ENCODE measurements around the gene TLR5.

The TLR5 gene

DNA sequence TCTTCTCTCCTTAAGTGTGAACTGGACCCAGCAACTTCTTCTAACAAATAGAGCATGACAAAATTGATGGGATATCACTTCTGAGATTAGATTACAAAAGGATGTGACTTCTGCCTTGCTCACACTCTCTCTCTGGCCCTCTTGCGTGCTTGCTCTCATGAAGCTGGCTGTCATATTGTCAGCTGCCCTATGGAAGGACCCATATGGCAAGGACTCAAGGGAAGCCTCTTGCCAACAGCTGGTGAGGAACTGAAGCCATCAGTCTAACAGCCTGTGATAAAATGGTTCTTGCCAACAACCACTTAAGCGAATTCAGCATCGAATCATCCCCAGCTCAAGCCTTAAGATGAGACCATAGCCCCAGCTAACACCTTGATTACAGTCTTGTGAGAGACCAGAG, 4.8 kb upstream of the TLR5 start:
- no peak for DNase-seq

DNA sequence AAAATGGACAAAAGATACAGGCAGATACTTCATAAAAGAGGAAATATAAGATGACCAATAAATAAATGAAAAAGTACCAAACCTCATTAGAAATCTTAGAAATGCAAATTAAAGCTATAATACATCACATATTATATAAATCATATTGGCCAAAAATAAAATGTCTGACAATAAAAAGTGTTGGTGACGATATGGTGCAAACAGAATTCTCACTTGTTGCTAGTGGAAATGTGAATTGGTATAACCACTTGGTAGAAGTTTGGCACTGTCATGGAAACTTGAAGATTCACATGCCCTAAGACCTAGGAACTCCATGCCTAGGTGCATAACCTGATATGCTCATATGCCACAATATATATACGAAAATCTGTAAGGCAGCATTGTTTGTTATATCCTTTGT, 4.4 kb upstream of the TLR5 start:
- no peak for DNase-seq

DNA sequence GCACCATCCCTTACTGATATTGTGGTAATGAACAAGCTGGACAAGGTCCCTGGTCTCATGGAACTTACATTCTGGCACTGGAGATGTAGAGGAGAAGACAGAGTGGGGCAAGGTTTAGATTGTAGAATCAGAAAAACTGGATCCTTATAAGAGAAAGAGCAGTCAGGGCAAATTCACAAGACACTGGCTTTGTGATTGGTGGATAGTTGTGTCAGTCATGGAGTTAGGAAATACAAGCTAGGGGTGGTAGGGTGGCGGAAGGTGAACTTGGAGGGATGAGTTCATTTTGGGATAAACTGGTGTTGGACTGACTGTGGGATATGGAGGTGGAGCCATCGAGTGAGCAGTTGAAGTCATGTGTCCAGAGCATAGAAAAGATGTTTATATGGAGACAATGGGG, 3.7 kb upstream of the TLR5 start:
- DNase-seq = no peak

DNA sequence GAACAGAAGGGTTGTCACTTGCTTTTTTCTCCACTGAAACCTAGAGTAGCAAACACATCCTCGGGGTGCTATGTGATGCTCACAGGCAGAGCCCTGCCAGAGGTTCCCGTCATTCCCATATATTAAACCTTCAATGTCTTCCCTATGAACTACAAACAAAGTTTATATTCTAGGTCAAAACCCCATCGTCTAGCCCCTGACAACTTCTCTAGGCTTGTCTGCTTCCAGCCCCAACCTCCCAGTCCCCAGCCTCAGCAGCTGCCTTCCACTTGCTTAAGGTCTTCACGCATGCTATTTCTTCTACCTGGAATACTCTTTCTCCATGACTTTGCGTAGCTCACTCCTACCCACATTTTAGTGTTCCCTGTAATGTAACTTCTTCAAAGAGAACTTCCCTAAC, 1.9 kb upstream of the TLR5 start:
- no peak for DNase-seq

DNA sequence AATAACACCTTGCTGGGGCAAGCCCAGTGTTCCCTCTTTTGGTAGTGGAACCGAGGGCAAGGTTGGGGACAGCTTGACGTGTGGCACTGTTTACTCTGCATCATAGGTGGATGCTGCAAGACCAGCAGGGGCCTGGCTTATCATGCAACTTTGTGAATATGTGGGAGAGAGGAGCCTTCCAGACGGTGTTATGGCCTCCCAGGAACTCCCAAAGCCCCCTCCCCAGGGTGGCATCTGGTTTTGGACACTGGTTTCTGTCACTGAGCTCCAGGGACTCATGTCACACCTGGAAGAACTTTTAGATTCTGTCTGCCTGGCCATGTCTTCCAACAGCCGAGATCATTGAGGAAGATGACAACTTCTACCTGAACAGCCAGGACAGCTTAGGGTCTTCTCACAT, 1.4 kb upstream of the TLR5 start:
- DNase-seq = no peak

DNA sequence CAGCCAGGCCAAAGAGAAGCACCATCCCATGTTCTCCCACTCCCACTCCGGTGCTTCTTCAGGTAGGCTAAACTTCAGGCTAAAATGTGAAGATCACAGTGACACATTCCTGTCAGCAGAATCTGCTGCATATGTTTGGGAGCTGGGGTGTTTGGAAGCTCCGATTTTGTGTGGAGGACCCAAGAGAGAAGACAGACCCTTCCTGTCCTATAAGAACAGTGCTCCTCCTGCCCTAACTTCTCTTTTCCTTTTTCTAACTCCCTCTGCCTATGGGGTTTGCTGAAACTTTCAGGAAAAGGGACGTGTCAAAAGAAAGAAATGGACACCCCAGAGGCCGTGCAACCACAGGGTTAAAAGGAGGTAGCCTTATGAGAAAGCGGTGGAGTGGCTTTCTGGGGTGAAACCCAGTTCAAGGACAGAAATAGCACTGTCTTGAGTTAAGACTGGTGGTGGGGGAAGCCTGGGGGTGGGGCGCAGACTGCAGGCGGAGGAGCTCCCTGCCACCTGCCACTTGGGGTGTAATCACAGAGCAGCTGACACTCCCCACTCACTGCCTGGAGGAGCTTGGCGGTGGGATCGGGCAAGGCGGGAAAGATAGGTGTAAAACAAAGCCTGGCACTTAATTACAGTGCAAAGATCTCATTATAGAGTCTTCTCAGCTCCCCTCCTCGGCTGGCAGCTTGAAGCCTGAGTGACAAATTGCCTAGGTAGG, 645 bp upstream of the TLR5 start:
- DNase-seq = peak; percentile 36 to 94 (median 83)

DNA sequence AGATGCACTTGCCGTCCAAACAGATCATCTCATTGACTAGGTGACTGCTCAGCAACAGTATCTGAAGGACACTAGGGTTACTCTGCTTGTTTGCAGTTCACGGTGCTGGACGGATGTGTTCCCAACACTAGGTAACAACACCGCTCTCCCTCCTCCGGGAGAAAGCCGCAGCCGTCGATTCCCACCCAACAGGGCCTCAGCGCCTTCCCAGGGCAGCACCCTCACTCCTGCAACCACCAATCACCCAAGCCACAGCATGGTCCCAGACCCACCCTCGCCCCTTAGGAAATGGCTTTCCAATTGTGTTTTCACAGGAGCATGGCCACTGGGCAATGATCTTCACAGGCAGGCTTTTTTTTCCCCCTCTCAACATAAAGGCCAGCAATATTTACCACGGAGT, 779 bp downstream of the TLR5 start:
- no peak for DNase-seq

DNA sequence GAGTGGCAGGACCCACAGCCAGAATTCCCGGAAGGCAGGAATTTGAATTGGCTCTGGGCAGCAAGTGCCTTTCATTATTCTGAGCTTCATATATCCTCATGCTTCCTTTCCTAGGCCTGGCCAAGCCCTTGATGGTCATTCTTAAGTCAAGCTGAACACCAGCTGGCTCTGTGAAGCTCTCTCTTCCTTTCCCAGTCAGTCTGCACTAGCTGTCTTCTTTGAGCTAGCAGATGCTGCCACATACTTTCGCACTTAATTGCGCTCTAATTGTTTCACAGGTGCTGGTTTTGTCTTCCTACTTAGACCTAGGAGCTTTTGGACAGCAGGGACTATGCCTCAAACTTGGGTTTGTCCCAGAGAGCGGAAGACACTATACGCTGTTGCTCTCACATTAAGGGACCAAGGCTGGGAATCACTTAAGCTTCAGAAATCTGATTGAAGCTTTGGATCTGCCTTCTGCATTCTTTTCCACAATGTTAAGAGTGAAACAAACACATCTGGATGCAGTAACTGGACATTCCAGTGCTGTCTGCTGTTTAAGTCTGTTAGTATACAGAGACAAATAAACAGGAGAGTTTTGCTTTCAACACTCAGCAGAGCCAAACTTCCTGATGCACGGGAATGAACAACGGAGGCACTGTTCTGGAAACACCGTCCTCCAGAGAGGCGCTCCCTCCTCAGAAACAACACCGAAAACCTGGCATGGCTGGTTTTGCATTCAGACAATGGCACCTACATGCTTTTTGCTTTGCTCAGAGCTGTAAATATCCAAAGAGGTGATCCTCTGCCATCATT, 2.2 kb downstream of the TLR5 start:
- DNase-seq = peak in 1 of 3 experiments; percentile 3

DNA sequence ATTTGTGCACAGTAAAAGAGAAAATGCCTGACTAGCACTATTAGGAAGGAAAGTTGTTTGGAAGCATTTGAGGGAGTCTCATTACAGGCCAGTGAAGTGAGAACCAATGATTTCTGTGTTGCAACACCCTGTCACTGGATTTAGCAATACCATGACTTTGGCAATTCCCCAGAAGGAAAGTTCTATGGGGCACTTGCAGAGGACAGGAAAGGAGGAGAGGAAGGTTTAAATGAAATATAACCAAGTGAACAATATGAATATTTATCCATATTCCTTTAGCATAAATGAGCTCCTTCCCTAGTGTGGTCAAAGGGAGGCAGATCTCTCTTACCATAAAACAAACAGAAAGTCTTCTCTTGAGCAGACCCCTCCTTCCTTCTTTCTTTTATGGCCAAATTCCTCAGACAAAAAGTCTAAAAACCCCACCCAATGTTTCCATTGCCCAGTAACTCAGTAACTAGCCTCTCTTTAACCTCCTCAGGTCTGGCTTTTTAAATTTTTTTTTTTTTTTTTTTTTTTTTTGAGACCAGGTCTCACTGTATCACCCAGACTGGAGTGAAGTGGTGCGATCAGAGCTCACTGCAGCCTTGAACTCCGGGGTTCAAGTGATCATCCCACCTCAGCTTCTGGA, 5.5 kb downstream of the TLR5 start:
- DNase-seq = no peak

DNA sequence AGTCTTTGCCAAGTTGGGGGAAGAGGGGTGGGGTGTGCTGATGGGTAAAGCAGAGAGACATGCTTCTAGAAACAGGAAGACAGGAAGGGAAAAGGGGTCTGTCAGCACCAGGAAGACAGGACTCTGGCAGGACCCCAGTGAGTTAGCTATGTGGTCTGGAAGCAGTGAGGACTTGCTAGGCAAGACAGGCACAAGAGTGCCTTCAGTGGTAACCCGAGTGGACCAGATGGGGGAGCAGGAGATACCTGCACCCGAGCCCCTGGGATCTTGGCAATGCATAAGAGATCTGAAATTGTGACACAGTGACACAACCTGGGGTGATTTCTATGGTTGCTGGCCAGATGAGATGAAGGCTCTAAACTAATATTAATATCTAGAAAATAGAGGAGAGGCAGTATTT, 7.0 kb downstream of the TLR5 start:
- peak in 1 of 3 experiments; percentile 8 for DNase-seq

DNA sequence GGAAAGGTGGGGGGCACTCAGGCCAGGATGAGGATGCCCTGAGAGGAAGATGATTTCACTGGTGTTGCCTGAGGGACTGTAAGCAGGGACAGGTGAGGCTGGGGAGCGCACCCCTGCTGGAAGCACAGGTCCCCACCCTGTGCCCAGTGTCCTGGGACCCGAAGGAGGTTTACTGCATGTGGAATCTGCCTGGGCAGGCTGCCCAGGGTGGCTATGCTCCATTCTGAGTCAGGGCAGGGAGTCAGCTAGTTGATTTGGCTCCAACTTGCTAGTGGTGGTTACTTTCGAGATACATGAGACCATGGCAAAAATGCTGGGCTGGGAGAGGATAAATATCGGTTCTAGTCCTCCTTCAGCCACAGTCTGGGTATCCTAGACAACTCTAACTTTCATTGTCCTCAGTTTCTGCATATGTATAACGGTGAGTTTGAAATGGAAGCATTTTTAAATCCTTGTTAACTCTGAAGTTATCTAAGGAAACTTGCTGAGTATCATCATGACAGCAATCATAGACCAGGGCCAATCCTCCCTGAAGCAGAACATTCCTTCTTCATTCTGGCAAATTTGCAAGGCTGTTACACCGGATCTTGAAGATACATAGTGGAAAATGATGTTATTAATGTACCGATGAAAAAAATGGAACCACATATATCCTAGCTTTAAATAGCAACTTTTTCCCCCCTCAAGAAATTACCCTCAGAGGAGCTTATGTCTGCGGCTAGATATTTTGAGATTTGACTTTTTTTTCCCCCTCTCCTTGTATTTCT, 7.7 kb downstream of the TLR5 start:
- no peak for DNase-seq

DNA sequence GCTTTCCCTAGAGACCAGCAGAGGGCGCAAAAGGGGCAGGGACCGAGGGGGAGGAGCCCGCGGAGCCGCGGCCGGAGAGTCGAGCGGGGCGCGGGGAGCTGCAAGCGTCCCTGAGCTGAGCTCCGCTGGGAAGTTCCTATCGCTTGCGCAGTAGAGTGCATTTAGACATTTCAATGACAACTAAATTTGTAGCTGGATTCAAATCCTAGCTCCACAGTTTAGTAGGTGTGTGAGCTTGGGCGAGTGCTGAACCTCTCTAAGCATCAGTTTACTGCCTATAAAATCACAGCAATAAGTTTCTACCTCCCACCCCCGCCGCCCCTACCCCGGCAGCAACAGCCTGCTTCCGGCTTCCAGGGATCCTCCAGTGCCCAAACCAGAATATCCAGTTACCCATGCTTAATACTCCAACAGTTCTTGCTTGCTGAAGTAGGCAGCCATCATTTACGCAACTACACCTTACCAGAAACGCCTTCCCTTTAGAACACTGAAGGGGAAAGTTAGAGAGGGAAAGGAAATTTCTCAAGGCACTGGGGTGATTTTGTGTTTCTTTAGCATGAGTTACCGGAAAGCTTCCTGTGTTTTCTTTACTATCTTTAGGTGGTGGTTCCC, 9.1 kb downstream of the TLR5 start:
- peak; percentile 70 to 92 (median 80) for DNase-seq

DNA sequence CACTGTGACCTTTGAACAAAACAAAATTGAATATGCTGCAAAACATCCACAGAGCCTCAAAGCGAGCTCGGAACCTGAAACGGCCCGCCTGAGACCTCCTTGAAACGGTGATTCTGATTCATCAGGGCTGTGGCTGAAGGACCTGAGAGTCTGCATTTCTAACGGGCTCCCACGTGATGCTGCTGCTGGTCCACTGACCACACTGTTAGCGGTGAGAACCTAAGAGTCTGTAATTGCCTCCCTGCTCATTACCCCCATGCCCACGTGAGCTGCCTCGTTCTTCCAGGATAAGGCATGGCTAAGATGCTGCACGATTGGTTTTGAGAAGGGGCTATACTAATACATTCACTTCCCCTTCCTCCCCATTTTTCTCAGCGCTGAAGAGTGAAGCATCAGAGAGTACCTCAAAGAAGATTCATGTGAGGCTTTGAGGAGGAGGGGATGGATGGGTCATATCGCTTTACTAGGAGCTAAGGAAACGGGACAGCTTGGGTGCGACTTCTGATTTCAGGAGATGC, 9.7 kb downstream of the TLR5 start:
- DNase-seq = no peak

DNA sequence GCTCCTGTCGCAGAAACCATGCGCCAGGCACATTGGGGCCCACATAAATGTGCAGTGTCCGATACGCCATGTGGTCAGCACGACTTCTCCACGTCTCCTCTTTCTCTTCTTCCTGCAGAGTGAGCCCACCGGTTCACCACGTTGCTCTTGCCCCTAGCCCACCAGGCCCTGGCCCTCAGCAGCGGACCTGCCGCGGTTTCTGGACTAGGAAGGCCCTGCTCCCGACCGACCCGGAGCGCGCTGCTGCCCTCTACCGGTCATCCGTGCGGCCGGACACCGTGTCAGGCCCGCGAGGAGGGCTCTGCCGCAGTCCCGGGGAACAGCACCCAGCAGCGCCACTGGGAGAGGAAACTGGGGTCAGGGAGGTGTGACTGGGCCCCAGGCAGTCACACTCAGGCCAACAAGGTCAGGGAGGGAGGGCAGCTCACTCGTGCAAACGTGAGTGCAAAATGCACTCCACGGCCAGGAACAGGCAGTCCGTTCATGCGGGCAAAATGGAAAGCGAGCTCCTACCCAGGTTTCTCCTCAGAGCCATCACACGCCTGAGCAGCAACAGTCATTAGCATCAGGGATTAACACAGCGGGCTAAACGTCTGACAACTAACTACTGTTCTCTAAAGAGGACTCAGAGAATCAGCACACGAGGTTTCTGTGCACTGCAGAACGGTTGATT, 13.7 kb downstream of the TLR5 start:
- DNase-seq = no peak

DNA sequence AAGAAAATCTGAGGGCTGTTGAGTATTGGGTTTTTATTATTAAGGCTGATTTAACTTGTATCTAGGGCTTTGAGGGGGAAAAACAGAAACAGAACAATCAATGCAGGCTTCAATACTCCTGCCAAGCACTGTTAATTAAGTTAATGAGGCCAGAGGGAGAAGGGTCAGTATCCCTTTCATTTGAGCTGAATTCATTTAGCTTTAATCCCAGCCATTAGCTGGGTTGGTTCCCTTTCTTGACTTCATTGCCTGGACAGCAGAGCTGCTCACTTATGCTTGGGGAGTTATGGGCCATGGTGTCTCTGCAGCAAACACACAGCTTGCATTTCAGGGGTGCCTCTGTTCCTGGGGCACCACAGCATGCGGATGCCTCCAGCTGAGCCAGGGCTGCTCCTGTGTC, 16.3 kb downstream of the TLR5 start:
- DNase-seq = no peak

DNA sequence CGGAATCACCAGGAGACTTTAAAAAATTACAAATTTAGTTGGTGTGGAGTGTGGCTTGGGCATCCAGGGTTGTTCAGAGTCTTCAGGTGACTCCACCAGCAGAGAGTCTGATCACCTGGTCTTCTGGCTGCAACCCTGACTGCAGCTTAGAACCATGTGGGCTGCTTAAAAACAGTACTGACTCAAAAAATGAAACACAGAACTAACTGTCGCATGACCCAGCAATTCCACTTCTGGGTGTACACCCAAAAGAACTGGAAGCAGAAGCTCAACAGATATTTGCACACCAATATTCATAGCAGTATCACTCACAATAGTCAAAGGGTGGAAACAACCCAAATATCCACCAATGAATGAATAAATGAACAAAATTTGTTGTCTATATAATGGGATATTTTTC, 17.3 kb downstream of the TLR5 start:
- DNase-seq = no peak

DNA sequence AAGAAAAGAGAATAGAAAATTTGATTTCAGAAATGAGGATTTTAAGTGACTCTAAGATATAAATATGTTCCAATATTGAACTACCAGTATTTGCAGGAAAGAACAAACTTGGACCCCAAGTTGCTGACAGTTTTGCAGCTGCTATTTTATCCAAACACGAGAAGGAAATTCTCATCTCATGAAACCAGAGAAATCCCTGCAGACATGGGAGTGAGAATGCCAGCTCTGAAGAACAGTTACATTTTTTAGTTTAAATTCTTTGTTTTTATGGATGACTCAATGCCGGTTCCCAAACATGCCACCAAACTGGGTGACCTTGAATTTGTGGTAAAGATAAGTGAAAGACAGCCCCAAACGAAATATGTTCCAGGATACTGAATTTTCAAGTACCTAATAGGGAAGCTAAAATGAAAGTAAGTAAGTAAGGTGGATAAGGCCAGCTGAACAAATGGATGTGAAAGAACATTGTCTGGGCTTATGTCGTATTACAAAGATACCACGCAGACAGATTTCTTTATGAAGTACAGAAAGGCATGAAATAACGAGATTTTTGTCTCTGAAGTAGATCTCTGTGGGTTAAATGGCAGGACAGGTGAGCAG, 19.9 kb downstream of the TLR5 start:
- DNase-seq = no peak

DNA sequence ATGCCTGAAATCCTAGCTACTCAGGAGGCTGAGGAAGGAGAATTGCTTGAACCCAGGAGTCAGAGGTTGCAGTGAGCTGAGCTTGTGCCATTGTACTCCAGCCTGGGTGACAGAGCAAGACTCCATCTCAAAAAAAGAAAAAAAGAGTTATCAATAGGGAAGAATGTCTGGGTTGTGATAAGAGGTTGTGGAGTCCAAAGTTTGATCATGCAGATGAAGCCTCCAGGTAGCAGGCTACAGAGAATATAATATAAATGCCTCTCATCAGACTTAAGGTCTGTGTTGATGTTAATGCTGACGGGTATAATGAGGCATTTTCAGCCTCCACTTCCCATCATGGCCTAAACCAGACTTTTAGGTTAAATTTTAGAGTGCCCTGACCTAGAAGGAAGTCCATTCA, 24.6 kb downstream of the TLR5 start:
- DNase-seq = no peak

DNA sequence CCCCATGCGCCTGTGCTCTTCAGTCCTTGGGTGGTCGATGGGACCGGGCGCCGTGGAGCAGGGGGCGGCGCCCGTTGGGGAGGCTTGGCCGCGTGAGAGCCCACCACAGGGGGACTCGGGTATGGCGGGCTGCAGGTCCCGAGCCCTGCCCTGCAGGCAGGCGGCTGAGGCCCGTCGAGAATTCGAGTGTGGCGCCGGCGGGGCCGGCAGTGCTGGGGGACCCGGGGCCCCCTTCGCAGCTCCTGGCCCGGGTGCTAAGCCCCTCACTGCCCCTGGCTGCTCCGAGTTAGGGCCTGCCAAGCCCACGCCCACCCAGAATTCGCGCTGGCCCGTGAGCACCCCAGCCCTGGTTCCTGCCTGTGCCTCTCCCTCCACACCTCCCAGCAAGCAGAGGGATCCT, 26.1 kb downstream of the TLR5 start:
- no peak for DNase-seq

DNA sequence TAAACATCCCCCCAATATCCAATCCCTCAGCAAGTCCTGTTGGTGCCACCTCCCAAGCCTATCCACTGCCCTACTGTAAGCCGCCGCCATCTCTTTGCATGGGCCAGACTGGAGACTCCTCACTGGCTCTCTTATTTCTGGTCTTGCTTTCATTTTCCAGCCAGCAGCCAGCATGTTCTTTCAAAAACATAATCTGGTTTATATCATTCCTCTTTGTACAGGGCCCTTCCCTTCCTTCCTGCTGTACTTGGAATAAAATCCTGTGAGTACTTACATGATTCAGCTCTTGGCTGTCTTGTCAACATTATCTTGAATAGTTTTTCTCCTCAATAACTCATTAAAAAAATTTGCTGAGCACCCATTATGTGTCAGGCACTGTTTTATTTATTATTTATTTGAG, 28.2 kb downstream of the TLR5 start:
- DNase-seq = no peak

DNA sequence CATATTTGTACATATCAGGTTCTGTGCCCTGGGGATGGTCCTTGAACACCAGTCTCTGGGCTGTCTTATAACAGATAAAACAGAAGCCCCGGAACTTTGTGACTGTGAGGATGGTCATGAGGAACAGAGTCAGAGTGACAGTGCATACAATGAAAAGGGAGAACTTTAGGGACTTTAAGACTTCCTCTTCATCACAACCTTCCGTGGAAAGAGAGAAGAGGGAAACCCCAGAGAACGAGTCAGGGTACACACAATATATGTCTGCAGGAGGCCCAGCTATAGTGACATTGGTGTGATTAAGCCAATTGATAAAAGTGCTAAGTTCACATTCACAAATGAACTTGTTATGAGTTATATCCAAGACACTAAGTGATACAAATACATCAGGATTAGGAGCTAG, 32.1 kb downstream of the TLR5 start:
- no peak for DNase-seq

DNA sequence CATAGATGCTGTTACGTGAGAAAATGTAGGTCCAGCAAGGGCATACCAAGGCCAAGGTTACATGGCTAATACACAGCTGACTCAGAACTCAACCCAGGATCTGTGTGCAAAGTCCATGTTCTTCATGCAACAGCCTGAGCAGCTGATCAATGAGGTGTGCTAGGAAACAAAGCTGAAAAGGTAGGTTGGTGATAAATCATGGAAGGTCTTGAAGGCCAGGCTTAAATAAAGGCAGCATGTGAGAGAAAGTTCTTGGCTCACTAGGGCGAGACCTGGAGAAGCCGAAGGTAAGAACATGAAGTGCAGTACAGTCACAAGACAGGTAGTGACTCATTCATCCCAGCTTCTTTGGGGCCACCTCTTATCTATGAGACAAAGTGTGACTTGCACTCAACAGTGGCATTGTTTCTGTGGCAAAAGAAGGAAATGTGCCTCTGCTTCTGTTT, 33.4 kb downstream of the TLR5 start:
- no peak for DNase-seq
